Natural killer cell treated with Interleukin-12 subunit alpha and Interleukin-12 subunit beta and Interleukin-15 and Interleukin-18, amount 100 ng/mL, for 72 hours (primary cell): ENCODE data around the gene FGD6. TPM values are rescaled to one million over a fixed set of nuclear protein-coding genes. Genes with fewer than 3 reads are reported as not detected.
A peak's percentile ranks its signal among the peaks of the same experiment; 100 is the strongest.

Experiments
- ATAC-seq, 2 donors: fragments of 150-1000 bp; cut with Tn5 transposase in 1 of 2; sonication (Bioruptor Pico), chemical (Tn5 transposase) in 1 of 2; 2 replicates each; pipeline ENCODE4 v1.10.0; 2021
- DNase-seq: peaks from one replicate; pipeline ENCODE4 v3.0.0; 2022; ENCODE audit warnings: low spot score
- H3K27ac Mint-ChIP-seq, 2 donors: 1 replicate in 1 of 2; 2 replicates in 1 of 2; pipeline ENCODE4 v1.8.0; 2022; ENCODE audit warnings: mixed read lengths in 2 of 2, mild to moderate bottlenecking in 1 of 2, moderate library complexity in 1 of 2
- H3K27me3 Mint-ChIP-seq, 2 donors: 1 replicate in 1 of 2; 2 replicates in 1 of 2; pipeline ENCODE4 v1.8.0; 2022; ENCODE audit warnings: mixed read lengths in 2 of 2
- H3K36me3 Mint-ChIP-seq: one replicate; pipeline ENCODE4 v1.8.0; 2022; ENCODE audit warnings: mixed read lengths
- H3K4me1 Mint-ChIP-seq, 2 donors: 1 replicate in 1 of 2; 2 replicates in 1 of 2; pipeline ENCODE4 v1.8.0; 2022; ENCODE audit warnings: low read depth in 2 of 2, mixed read lengths in 2 of 2, mild to moderate bottlenecking in 1 of 2
- H3K4me3 Mint-ChIP-seq: one replicate; pipeline ENCODE4 v1.8.0; 2022; ENCODE audit warnings: mixed read lengths
- H3K9me3 Mint-ChIP-seq: 2 replicates; pipeline ENCODE4 v1.8.0; 2022; ENCODE audit warnings: mixed read lengths
- total RNA-seq, 2 donors: library from RNA; stranded (reverse); gene quantifications; one replicate each; pipeline ENCODE4 v1.2.3, GENCODE V29; 2022

The FGD6 gene
- total RNA-seq, 2 donors from 2014 or later = 0.62 to 2.0 TPM

- DNase-seq (no peak), ATAC-seq (no peak)
- Mint-ChIP-seq H3K4me3 (no peak overlapping the region), H3K27ac (no peak overlapping the region), H3K4me1 (peaks cover 11 to 14% of the 10 kb centered on the region in 2 donors), H3K36me3 (no peaks in the 10 kb centered on the region), H3K9me3 (no peaks in the 10 kb centered on the region), H3K27me3 (no peaks in the 10 kb centered on the region)
These were observed 10.6 kb upstream of the FGD6 start for GRCh38 chr12:95227818-95228356.

GRCh38 chr12:95225645-95226212 is 8.5 kb upstream of the FGD6 start:
- ATAC-seq (no peak), DNase-seq (no peak)
- no peaks in the 10 kb centered on the region for H3K9me3 Mint-ChIP-seq
- H3K36me3 Mint-ChIP-seq = no peaks in the 10 kb centered on the region
- no peak overlapping the region for H3K27ac Mint-ChIP-seq
- peaks cover 8 to 14% of the 10 kb centered on the region in 2 donors for H3K4me1 Mint-ChIP-seq
- no peak overlapping the region for H3K4me3 Mint-ChIP-seq
- no peaks in the 10 kb centered on the region for H3K27me3 Mint-ChIP-seq

DNA sequence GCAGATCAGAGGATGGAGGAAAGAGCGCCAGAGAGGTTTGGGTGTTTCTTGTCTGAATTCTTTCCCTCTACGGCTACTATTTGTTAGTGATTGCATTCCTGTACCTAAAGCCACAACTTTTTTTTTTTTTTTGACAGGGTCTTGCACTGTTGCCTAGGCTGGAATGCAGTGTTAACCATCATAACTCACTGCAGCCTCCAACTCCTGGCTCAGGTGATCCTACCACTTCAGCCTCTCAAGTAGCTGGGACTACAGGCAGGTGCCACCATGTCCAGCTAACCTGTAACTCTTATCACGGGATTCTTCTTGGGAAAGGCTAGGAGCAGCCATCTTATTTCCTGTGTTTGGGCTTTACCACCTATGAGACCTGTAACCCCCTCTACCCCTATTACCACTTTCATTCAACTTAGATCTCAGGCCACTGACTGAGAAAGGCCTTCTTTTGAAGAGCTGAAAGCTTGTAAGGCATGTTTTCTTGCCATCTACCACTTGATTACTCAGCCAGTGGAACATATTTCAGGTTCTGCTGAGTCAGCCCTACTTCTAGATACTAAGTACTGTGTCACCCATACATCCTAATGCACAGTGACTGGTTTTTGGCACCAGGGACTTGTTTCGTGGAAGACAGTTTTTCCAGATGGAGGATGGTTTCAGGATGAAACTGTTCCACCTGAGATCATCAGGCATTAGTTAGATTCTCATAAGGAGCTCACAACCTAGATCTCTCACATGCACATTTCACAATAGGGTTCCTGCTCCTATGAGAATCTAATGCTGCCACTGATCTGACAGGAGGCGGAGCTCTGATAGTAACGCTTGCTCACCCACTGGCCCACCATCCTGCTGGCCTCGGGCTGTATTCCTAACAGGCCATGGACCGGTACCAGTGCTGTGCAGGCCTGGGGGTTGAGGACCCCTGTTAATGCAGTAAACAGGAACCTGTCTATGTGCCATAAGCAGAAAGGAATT is 7.2 kb upstream of the FGD6 start:
- H3K27me3 Mint-ChIP-seq = no peaks in the 10 kb centered on the region
- H3K4me1 Mint-ChIP-seq = peaks cover 8 to 14% of the 10 kb centered on the region in 2 donors
- no peak overlapping the region for H3K4me3 Mint-ChIP-seq
- no peaks in the 10 kb centered on the region for H3K36me3 Mint-ChIP-seq
- H3K9me3 Mint-ChIP-seq = no peaks in the 10 kb centered on the region
- H3K27ac Mint-ChIP-seq = no peak overlapping the region
- DNase-seq = no peak
- no peak for ATAC-seq

- Mint-ChIP-seq H3K27me3 (peaks cover 0 to 6% of the 10 kb centered on the region in 2 donors), H3K9me3 (no peaks in the 10 kb centered on the region), H3K36me3 (no peaks in the 10 kb centered on the region), H3K4me3 (no peak overlapping the region), H3K4me1 (peaks cover 27 to 31% of the 10 kb centered on the region in 2 donors), H3K27ac (no peak overlapping the region)
- ATAC-seq = no peak
- no peak for DNase-seq
These were observed 3.5 kb upstream of the FGD6 start for GRCh38 chr12:95220726-95221125.

DNA sequence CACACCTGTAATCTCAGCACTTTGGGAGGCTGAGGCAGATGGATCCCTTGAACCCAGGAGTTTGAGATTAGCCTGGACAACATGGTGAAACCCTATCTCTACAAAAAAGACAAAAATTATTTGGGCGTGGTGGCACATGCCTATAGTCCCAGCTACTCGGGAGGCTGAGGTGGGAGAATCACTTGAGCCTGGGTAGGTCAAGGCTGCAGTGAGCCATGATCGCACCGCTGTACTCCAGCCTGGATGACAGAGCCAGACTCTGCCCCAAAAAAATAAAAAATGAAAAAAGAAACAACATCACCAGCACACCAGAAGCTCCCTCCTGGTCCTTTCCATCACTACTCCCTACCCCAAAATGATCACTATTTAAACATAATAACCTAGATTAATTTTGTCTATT is 2.9 kb upstream of the FGD6 start:
- H3K4me3 Mint-ChIP-seq = peak overlapping the region; percentile 29
- DNase-seq = no peak
- peaks cover 2 to 11% of the 10 kb centered on the region in 2 donors for H3K27me3 Mint-ChIP-seq
- ATAC-seq = no peak
- H3K27ac Mint-ChIP-seq = no peak overlapping the region
- no peaks in the 10 kb centered on the region for H3K36me3 Mint-ChIP-seq
- H3K9me3 Mint-ChIP-seq = no peaks in the 10 kb centered on the region
- peaks cover 27 to 31% of the 10 kb centered on the region in 2 donors for H3K4me1 Mint-ChIP-seq

- Mint-ChIP-seq H3K36me3 (no peaks in the 10 kb centered on the region), H3K9me3 (no peaks in the 10 kb centered on the region), H3K27ac (peak overlapping the region; percentile 83 to 91), H3K27me3 (peaks cover 3 to 15% of the 10 kb centered on the region in 2 donors), H3K4me3 (peak overlapping the region; percentile 95), H3K4me1 (peaks cover 18 to 22% of the 10 kb centered on the region in 2 donors)
- DNase-seq = no peak
- ATAC-seq = peak in 1 of 2 donors; percentile 2
These were observed 1.2 kb upstream of the FGD6 start for GRCh38 chr12:95218150-95219133.

- DNase-seq = no peak
- H3K9me3 Mint-ChIP-seq = no peaks in the 10 kb centered on the region
- ATAC-seq = peak; percentile 33 to 41
- H3K4me1 Mint-ChIP-seq = peaks cover 18 to 22% of the 10 kb centered on the region in 2 donors
- H3K36me3 Mint-ChIP-seq = no peaks in the 10 kb centered on the region
- peaks cover 3 to 15% of the 10 kb centered on the region in 2 donors for H3K27me3 Mint-ChIP-seq
- H3K27ac Mint-ChIP-seq = peak overlapping the region; percentile 40 to 83
- peak overlapping the region; percentile 95 for H3K4me3 Mint-ChIP-seq
These were observed 423 bp downstream of the FGD6 start for GRCh38 chr12:95216711-95217376.

DNA sequence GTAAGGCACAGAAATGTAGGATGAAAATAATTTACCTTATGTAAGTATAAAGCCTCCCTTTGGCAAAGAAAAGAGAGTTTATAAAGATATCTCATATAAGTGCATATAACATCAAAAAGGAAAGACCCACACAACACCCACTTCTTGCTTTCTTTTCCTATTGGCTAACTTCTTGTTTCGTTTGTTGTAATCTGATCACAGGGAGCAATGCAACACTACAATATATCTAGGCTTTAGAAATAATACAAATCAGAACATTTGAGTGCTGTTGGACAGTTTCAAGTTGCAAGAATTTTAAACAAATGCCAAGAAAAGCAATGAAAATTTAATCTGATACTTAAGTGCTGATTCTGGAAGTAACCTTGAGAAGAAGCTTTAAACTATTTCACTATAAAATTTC is 1.3 kb downstream of the FGD6 start:
- no peaks in the 10 kb centered on the region for H3K36me3 Mint-ChIP-seq
- peaks cover 18 to 22% of the 10 kb centered on the region in 2 donors for H3K4me1 Mint-ChIP-seq
- H3K27me3 Mint-ChIP-seq = peaks cover 3 to 15% of the 10 kb centered on the region in 2 donors
- H3K9me3 Mint-ChIP-seq = no peaks in the 10 kb centered on the region
- ATAC-seq (no peak), DNase-seq (no peak)
- peak overlapping the region in 1 of 2 donors; percentile 40 for H3K27ac Mint-ChIP-seq
- peak overlapping the region; percentile 95 for H3K4me3 Mint-ChIP-seq

- H3K4me3 Mint-ChIP-seq = no peak overlapping the region
- H3K27ac Mint-ChIP-seq = no peak overlapping the region
- peaks cover 18 to 22% of the 10 kb centered on the region in 2 donors for H3K4me1 Mint-ChIP-seq
- ATAC-seq = no peak
- H3K27me3 Mint-ChIP-seq = peaks cover 7 to 15% of the 10 kb centered on the region in 2 donors
- no peaks in the 10 kb centered on the region for H3K36me3 Mint-ChIP-seq
- no peak for DNase-seq
- H3K9me3 Mint-ChIP-seq = no peaks in the 10 kb centered on the region
These were observed 2.8 kb downstream of the FGD6 start for GRCh38 chr12:95214466-95214865.

DNA sequence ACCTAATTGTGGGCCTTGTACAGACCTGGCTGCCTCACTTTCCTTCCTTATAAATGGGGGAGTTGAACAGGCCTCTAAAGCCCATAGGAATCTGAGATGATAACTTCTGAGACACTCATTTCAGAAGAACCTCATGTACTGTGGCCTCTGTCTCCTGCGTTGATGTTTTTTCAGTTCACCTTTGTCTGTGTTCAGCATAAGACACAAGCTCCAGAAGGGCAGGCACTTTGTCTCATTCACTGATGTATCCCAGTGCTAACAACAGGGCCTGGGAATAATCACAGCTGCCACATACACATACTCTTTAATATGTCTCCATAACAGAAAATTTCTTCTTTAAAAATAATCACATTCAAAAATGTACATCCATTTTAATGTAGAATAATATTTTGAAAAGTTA is 3.3 kb downstream of the FGD6 start:
- DNase-seq = no peak
- Mint-ChIP-seq H3K4me1 (peaks cover 17 to 19% of the 10 kb centered on the region in 2 donors), H3K27ac (no peak overlapping the region), H3K9me3 (no peaks in the 10 kb centered on the region), H3K36me3 (no peaks in the 10 kb centered on the region), H3K4me3 (no peak overlapping the region), H3K27me3 (peaks cover 7 to 15% of the 10 kb centered on the region in 2 donors)
- ATAC-seq = no peak

- no peaks in the 10 kb centered on the region for H3K36me3 Mint-ChIP-seq
- ATAC-seq (no peak), DNase-seq (no peak)
- no peak overlapping the region for H3K4me3 Mint-ChIP-seq
- no peaks in the 10 kb centered on the region for H3K9me3 Mint-ChIP-seq
- peaks cover 11 to 13% of the 10 kb centered on the region in 2 donors for H3K4me1 Mint-ChIP-seq
- no peak overlapping the region for H3K27ac Mint-ChIP-seq
- H3K27me3 Mint-ChIP-seq = peaks cover 7 to 15% of the 10 kb centered on the region in 2 donors
These were observed 4.1 kb downstream of the FGD6 start for GRCh38 chr12:95213119-95213518.

DNA sequence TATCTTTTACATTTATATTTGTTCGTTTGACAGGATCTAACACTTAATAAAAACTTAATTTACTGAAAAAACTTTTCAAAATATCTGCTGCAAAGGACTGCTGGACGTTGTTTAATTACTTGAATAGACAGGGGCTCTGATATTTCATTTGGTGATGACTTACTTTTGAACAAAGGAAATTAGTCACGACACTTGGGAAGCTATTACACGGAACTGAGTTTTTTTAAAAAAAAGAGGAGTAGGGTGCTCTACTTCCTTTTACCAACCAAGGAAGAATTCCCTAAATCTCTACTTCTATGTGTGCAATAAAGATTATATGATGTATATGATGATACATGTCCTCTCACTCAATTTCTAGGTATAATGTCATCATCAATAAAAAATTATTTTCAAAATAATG is 4.7 kb downstream of the FGD6 start:
- no peaks in the 10 kb centered on the region for H3K9me3 Mint-ChIP-seq

GRCh38 chr12:95208678-95209077 is 8.6 kb downstream of the FGD6 start:
- H3K4me1 Mint-ChIP-seq = no peaks in the 10 kb centered on the region
- H3K27ac Mint-ChIP-seq = no peak overlapping the region
- H3K9me3 Mint-ChIP-seq = no peaks in the 10 kb centered on the region
- ATAC-seq (no peak), DNase-seq (no peak)
- peaks cover 0 to 6% of the 10 kb centered on the region in 2 donors for H3K27me3 Mint-ChIP-seq
- H3K4me3 Mint-ChIP-seq = no peak overlapping the region
- H3K36me3 Mint-ChIP-seq = no peaks in the 10 kb centered on the region

More for the DNA sequence above, 4.7 kb downstream of the FGD6 start:
- H3K27ac Mint-ChIP-seq = no peak overlapping the region
- H3K4me3 Mint-ChIP-seq = no peak overlapping the region
- H3K36me3 Mint-ChIP-seq = no peaks in the 10 kb centered on the region
- peaks cover 11% of the 10 kb centered on the region in 2 donors for H3K4me1 Mint-ChIP-seq
- DNase-seq (no peak), ATAC-seq (no peak)
- H3K27me3 Mint-ChIP-seq = peaks cover 7 to 15% of the 10 kb centered on the region in 2 donors
